RPMI8226 (cell line): ENCODE measurements around the gene PCSK5.
"Not testable (repeated sequence)": the region's sequence is repeated elsewhere in the genome, so short reads cannot be mapped to it uniquely, and the experiment has no call there.

ENCODE experiments used
- DNase-seq: peaks from one replicate; pipeline ENCODE4 v3.0.0-alpha.2; 2015

Gene PCSK5

DNA sequence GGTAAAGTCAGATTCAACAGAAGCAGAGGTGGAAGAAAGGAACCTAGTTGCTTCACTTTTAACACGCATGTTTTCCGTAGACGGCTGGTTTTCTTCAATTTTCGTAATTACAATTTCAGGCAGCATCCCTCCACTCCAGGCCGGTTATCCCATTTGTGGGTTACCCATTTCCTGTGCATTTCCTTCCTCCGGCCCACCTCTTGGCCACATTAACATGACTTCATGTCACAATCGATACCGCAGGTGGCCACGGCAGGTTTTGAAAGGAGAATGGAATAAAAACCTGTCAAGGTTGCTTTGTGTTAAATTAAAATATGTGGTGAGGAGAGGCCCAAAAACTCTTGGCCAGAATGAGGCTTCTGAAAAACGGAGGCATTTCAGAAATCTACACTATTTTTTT is 130.2 kb downstream of the PCSK5 start:
- DNase-seq = no peak

DNA sequence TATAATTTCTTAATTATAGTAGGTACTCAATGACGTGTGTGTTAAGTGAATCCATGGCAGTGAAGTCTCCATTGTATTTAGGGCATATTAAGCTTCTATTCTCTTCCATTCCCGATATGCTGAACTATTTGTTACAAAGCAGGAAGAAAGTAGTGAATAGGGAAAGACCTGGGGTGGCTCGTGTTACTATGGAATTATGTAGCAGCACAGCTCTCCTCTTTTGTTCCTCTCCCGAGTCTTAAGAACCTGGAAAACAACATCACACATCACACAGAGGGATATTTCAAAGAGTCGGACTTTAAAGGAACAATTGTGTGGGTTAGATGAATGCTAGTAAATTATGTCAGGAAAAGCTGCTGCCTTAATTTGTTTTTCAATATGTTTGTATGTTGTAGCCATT is 131.8 kb downstream of the PCSK5 start:
- DNase-seq = no peak

DNA sequence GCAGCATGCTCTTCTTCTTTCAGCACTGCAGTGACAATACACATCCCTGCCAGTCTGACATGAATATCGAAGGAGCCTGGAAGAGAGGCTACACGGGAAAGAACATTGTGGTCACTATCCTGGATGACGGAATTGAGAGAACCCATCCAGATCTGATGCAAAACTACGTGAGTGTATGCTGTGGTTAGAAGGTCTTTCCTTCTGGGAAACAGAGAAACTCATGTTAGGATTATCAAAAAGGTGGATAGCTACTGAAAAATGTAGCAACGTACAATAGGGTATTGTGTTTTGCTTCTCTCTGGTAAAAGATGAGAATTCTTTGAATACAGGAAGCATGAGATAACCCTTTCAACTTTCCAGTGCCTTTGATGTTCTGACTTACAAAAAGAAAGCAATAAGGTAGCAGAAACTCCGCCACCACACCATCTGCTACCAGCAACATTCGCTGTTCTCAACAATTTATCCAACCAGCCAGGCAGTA is 133.3 kb downstream of the PCSK5 start:
- no peak for DNase-seq

DNA sequence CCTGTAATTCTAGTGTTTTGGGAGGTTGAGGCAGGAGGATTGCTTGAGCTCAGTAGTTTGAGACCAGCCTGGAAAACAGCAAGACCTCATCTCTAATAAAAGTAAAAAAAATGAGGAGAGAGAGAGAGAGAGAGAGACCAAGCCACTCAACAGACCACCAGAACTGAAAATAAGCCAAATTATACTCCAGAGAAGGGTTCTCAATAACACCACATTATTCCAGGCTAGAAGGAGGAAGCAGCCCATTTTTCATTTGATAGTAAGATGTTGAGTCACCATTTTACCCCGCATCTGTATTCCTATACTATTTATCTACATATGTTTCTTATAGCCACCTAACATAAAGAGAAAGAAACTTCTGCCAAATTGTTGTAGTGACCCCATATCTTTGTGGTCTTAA is 134.8 kb downstream of the PCSK5 start:
- no peak for DNase-seq

DNA sequence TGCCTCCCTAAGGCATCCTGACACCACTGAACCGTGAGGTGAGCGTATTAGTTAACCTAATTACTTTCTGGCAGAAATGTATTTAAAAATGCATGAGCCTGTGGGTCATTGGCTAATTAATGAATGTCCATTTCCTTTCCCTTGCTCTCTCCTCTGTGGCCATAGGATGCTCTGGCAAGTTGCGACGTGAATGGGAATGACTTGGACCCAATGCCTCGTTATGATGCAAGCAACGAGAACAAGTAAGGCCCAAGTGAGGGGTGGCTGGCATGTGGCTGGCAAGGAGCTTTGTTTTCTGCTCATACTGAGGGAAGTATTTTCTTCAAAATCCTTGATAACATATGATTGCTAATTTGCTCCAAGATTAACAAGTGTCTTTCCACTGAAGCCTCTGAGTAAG is 136.3 kb downstream of the PCSK5 start:
- DNase-seq = no peak

DNA sequence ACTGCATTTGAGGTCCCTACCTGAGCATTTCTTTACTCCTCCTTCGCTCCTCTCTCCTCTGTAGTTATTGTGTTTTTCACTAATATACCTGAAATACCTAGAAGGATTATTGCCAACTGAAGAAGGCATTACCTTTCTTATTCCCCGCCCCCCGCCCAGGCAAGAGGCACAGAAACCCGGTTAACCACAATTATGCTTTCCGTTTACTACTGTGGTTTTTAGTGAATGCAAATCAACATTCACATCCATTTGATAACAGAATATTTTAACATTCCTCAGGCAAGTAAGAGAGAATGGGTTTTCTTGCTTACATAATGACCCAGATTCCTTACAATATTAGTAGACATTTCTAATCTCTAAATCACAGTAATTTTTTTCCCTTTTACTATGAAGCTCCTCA is 136.9 kb downstream of the PCSK5 start:
- no peak for DNase-seq

DNA sequence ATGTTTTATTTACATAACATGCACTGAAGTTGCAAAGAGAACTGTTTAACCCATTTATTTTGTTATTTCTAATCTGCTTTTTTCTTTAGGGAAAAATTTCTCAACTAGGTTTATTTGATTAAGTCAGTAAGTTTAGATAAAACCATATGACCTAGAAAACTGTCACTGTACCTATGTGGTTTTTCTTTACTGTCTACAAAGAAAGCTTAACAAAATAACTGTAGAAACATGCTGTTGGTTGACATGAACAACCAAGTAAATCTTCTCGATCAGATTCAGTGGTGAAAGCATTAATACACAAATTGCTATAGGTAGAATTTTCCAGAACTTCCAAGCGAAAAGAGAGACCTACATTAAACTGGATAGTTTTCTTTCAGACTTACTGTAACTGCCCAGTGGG is 137.4 kb downstream of the PCSK5 start:
- DNase-seq = no peak

DNA sequence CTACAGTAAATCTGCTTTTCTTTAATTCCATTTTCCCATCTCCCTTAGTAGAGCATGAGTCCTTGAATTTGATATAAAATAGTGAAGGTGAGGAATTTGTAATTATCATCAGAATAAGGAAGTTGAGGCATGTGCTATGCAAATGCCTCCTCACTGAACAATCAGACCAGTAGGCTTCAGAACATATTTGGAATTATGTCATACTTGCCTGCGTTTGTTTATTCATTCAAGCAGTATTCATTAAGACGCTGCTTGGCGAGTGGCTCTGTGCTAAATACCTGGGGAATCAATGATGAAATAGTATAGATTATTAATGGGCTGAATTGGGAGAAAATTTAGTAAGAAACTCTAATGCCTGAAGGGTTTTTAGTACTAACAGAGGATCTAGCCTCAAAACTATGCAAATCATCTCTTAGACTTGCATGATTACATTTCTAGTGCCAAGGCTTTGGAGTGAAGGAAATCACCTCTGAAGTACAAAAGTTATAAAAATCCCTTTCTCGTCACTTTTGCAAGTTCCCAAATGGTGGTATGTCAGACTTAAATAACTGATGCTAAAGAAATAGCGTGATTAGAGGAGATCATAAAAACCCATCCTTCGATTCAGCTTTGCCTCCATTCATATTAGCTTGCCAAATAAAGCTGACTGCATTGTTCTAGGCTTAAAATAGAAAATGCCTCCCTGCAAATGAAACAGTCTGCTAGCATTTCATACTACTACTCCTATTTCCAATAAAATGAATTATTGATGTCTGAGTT is 141.7 kb downstream of the PCSK5 start:
- DNase-seq = no peak

DNA sequence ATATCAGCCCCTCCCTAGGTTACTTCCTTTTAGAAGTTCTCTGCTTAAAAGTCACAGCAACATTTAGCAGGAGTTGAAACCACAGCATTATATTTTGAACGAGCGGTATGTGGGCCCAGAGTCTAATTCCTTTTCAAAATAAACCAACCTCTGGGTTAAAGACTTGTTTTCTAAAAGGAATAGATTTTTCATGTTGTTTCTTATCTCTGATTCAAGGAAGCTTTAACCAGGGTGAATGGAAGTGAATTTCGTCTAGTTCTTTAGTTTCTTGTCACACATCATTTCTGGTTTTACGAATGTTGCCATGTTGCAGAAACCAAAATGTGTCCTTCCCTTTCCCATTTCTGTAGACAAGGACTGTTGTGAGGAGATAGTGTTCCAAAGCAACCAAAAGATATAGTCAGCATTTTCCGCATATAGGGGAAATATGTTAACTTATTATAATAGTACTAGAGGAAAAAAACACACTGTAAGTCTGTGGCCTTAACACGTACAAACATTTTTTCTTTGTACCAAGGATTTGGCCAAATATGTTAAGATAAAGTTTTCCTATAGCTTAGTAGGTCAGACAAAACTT is 142.4 kb downstream of the PCSK5 start:
- no peak for DNase-seq

DNA sequence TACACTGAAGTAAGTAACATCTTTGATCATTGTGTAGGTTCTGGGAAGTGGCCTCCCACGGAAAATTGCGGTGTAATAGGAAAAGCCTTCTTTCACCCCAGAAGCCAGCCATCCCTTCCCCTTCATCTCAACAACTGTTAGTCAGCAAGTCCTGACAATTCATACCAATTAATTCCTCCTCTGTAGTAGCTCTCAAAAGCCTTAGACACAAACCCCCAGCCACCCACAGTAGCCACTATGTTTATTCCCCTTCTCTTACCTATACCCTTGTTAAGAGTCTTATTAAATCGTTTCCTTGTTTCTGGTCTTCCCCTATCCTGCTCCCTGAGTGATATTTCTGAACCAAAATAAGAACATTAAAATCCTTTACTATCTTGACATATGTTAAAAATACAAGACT is 143.6 kb downstream of the PCSK5 start:
- no peak for DNase-seq

DNA sequence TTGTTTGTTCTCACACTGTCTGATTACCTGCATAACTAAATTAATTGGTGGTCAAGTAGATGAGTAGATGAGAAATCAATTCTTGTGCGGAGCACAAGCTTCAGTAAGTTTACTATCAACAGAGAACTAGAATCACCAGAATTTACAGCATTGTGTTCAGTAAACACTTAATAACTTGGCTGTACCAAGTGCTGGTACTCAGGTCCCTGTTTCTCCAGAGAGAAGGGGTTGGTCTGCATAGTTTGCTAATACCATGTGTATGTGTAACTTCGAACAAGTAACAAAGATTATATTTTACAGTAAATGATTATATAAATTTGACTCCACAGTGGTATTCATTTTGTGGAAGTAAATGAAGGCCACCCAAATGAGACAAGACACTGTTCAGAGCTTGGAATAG is 146.3 kb downstream of the PCSK5 start:
- DNase-seq = no peak

DNA sequence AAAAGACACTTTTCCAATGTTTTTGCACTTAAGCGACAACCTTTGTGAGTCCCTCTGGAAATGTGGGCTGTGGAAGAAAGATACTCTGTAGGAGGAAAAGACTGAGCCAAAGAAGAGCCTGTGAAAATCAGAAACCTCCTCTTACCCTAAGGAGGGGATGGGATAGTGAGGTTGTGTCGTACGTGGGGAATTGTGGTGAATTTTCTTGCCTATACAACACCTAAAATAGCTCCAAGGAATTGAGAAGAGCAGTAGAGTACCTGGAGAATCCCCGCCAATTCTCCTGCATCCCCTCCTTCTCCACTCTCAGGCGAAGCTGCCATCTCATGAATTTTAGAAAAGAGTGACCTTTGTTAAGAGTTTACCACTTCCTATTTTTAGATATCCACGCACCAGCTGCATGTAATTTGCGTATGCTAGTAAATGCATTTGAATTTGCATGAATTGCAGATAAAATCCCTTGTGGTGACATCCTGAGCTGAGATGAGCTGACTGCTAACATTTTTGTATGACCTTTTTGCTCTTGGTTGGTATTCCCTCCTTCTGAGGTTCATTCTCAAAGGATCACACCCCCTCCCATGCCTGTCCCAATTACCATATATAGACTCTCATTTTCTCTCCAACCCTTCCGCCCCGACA is 147.2 kb downstream of the PCSK5 start:
- DNase-seq = peak; percentile 4

DNA sequence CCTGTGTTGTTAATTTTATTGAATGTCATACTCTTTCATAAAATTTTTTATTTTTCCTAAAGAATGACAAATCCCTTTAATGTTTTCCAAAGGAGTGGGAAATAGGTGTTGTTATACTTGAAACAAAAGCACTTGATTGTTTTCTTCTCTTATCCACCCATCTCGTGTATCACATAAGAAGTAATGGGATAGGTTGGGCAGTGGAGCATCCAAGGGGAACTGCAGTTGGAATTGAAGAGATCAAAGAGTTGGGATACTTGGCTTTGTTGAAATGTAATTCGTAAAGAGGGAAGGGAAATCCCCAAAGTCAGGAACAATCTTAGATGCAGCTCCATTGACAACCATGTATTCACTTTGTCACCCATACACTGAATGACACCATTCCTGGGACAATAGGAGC is 148.0 kb downstream of the PCSK5 start:
- no peak for DNase-seq

DNA sequence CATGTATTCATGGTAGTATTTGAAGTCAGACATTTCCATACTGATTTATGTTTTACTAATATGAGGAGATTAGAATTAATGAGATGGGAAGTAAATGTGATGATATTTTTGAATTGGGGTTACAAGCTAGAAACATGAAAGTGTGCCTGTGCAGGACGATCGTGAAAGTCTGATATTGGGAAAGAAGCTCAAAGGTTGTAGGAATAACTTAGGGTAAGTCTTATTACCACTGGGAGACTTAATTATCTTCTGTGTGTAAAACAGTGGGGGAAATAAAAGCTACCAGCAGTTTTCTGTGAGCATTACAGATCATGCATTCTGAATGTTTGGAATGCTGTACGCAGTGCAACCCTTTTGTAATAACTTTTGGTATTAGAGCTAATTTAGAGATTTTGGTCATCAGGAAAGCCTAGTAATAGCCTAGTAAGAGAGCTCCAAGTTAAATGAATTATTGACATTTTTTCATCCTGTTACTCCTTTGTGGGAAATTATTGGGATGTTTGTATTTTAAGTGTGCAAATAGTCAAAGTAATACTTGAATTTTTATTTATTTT is 153.9 kb downstream of the PCSK5 start:
- DNase-seq = no peak

DNA sequence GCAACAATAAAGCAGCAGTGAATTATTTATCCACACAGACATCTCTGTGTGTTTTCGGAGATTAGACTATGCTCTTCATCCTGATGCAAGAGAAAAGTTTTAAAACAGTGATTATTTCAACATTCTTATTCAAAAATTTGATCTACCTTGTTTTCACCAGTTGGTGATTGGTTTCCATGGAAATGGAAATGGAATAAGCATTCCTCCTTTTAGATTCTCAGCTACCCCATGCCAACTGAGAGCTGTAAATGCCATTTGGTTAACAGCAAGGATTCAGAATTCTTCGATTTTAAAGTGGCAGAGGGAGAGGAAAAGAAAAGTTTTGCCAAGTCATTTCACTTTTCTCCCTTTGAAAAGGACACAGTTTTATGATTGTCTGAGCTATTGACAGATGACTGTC is 154.7 kb downstream of the PCSK5 start:
- no peak for DNase-seq

DNA sequence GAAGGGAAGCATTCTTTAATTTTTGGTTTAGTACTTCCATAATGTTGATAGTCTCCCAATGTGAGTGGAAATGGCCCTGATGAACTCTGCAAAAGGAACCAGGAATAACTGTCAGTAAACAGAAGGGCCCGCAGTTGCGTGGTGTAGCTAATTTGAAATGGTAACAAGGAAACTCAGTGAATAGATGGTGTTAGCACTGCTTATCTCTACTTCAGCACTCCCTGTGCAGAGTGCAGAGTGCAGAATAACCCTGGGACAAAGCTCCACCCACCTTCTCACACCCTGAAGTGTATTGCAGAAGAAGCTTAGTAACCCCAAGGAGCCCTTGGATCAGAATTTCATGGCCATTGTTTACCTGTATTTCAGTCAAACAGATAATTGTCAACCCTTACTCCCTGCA is 158.9 kb downstream of the PCSK5 start:
- no peak for DNase-seq

DNA sequence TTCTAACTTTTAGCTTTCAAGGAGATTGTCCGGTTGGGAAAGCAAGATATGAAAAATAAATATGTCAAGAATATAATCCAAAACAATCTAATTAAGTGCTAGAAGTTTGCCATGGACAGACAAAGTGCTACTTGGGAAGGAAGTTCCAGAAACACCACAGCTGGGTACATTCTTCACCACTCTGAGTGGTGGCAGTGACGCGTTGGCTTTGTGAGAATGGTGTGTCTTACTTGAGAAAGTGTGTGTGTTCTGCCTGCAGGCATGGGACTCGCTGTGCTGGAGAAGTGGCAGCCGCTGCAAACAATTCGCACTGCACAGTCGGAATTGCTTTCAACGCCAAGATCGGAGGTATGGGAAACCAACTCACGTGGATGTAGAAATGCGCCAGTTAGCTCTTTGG is 177.2 kb downstream of the PCSK5 start:
- no peak for DNase-seq

DNA sequence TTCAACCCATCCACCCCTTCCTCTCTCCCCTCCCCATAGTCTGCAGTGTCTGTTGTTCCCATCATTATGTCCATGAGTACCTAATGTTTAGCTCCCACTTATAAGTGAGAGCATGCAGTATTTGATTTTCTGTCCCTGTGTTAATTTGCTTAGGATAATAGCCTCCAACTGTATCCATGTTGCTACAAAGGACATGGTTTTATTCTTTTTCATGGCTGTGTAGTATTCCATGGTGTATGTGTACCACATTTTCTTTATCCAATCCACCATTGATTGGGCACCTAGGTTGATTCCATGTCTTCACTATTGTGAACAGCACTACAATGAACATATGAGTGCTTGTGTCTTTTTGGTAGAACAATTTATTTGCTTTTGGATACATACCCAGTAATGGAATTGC is 187.1 kb downstream of the PCSK5 start:
- no peak for DNase-seq

DNA sequence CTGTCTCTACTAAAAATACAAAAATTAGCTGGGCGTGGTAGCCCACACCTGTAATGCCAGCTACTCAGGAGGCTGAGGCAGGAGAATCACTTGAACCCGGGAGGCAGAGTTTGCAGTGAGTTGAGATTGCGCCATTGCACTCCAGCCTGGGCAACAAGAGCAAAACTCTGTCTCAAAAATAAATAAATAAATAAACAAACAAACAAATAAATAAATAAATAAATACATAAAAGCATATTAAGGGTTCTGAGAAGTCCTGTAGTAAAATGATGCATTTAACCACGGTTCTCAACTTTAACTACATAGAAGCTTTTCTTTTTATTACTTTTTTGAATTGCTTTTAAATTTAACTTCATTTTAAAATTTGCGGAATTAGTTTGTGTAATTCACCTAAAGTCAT is 190.8 kb downstream of the PCSK5 start:
- DNase-seq = not testable (repeated sequence)

DNA sequence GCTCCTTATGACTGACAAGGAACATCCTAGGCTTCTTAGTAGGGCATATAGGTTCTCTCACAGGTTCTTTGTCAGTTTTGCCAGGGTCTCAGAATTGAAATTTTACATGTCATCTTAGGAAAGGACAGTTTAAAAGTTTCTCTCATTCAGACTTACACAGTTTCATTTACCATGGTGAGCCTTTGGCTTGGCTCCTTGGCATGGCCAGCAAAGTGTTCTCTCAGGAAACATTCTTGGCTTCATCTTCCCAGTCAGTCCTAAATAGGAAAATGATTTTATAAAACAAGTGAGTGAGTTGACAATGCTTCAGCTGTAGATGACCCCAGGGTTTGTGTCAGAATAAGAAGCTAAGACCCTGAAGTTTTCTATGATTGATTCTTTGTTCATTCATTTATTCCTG is 191.6 kb downstream of the PCSK5 start:
- DNase-seq = no peak

DNA sequence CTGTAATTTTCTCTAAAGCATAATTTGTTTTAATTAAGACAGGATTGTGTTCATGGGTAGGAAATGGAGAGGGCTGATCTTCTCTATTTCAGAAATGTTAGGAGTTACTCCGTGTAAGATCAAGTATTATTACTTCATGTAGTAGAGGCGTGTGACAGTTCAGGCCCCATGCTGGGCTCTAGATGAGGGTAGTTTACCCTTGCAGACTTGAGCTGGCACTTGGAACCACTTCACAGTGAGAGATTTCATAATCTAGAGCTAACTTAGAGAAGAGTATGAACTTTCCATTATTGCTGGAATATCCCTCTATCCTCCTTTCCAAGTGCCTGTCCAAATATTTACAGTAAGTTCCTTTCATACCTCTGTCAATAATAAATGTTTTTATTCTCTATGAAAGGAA is 195.1 kb downstream of the PCSK5 start:
- no peak for DNase-seq

DNA sequence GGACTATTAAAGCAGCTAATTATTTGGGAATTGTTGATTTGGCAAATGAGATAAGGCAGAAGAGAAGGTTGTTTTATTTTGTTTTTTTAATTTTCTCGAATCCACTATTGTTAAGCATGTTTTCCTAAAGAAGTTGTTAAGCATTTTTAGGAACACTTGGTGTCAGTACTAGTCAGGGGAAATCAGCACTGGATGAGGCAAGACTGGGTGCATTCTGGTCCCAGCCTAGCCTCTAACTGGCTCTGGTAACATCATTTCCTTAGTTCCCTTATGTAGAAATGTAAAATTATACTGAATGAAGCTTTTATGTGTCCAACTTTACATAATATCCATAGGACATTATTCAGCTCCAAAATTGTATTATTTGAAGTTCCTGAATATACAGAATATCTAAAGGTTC is 196.1 kb downstream of the PCSK5 start:
- DNase-seq = no peak

DNA sequence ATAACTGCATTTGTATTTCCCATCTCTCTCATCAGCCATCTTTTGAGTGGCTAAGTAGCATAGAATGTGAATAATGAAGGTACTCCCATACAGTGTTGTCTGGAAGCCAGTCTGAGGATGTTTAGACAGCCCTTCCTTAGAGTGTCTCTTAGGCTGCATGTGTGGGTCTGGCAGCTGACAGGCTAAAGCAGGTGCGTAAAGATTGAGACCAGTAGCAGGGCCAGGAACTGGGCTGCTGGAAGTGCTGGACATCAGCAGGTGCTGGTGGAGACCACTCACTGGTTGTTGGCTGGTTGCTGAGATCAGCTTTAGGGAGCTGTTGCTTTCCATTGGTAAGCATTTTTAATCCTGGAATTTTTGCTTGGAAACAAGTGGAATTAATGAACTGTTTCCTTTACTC is 197.5 kb downstream of the PCSK5 start:
- no peak for DNase-seq

DNA sequence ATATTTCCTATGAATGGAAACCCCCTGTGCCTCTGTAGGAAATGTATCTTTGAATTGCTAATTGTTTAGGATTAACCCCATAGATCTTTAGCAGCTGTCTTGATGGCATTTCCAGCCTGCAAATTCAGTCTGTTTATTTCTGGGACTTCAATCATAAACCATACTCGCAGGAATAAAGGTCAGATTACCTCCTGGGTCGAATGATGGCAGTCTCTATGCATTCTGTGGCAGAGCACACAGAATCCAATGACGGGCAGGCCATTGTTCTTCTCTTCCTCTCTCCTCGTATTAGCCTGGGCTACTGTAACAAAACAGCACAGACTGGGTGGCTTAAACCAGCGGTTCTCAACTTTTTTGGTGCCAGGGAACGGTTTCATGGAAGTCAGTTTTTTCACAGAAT is 199.9 kb downstream of the PCSK5 start:
- no peak for DNase-seq
